Uterus (tissue), 2 donors: ENCODE measurements around the gene SUPT5H.

Experiments
- CTCF ChIP-seq, 4 experiments: fragments of 200-600 bp in 2 of 4; fragments of 450-650 bp in 2 of 4; sonication (generic) in 2 of 4; IDR thresholded peaks; one replicate each; pipeline ENCODE4 v1.5.1; 2016 to 2019; ENCODE audit warnings: antibody characterized with exemption in 4 of 4, mild to moderate bottlenecking in 2 of 4, moderate library complexity in 1 of 4
- POLR2A ChIP-seq, 2 donors: fragments of 450-650 bp; IDR thresholded peaks; one replicate each; pipeline ENCODE4 v1.6.1; 2016; ENCODE audit warnings: antibody characterized with exemption in 2 of 2, mild to moderate bottlenecking in 1 of 2, moderate library complexity in 1 of 2

- TF ChIP-seq CTCF (IDR thresholded peaks at IDR 0.05) (no peak), POLR2A (IDR thresholded peaks at IDR 0.05) (no peak)
Measured at GRCh38 chr19:39436350-39436716, 9.0 kb upstream of the SUPT5H start.
